Liver (tissue), 9 donors: ENCODE data around the gene HECTD2. TPM values are rescaled to one million over a fixed set of nuclear protein-coding genes. Genes with fewer than 3 reads are reported as not detected.
A peak's percentile ranks its signal among the peaks of the same experiment; 100 is the strongest.
"Not testable (repeated sequence)": the region's sequence is repeated elsewhere in the genome, so short reads cannot be mapped to it uniquely, and the experiment has no call there.

Experiments used
- DNase-seq: peaks from one replicate; pipeline ENCODE4 v3.0.0-alpha.2; 2017; ENCODE audit warnings: low spot score
- H3K27ac ChIP-seq, 2 donors: one replicate each; pipeline ENCODE4 v1.7.0; 2013; ENCODE audit warnings: inconsistent platforms in 2 of 2, low read length in 2 of 2, control low read depth in 1 of 2, low read depth in 1 of 2, mild to moderate bottlenecking in 1 of 2
- H3K27me3 ChIP-seq, 4 donors: one replicate each; pipeline versions ENCODE4 v1.6.1 to v1.7.0; 2013; ENCODE audit warnings: low read length in 3 of 4, inconsistent platforms in 1 of 4, mild to moderate bottlenecking in 1 of 4, moderate library complexity in 1 of 4; ENCODE audit not compliant: control insufficient read depth in 4 of 4, insufficient read depth in 4 of 4
- H3K36me3 ChIP-seq, 4 donors: one replicate each; pipeline versions ENCODE4 v1.6.1 to v1.7.0; 2013; ENCODE audit warnings: low read length in 3 of 4, mild to moderate bottlenecking in 3 of 4, low read depth in 1 of 4, moderate library complexity in 1 of 4; ENCODE audit not compliant: control insufficient read depth in 4 of 4, insufficient read depth in 3 of 4
- H3K4me1 ChIP-seq, 4 donors: one replicate each; pipeline versions ENCODE4 v1.6.1 to v1.7.0; 2013; ENCODE audit warnings: low read length in 3 of 4, mild to moderate bottlenecking in 3 of 4, moderate library complexity in 1 of 4; ENCODE audit not compliant: control insufficient read depth in 4 of 4, insufficient read depth in 4 of 4
- H3K4me3 ChIP-seq, 3 donors: one replicate each; pipeline versions ENCODE4 v1.6.1 to v1.7.0; 2013; ENCODE audit warnings: low read length in 3 of 3, control low read depth in 1 of 3, low read depth in 1 of 3, mild to moderate bottlenecking in 1 of 3
- H3K9ac ChIP-seq, 2 donors: one replicate each; pipeline ENCODE4 v1.7.0; 2013; ENCODE audit warnings: low read length in 2 of 2, mild to moderate bottlenecking in 2 of 2, moderate library complexity in 2 of 2, control low read depth in 1 of 2, low read depth in 1 of 2
- H3K9me3 ChIP-seq, 4 donors: one replicate each; pipeline versions ENCODE4 v1.6.1 to v1.7.0; 2013; ENCODE audit warnings: low read length in 3 of 4; ENCODE audit not compliant: control insufficient read depth in 4 of 4
- CTCF ChIP-seq: fragments of 150-350 bp; IDR thresholded peaks from 2 replicates; pipeline ENCODE4 v1.5.1; 2017; ENCODE audit warnings: improper control_type of control experiment, low read depth, low read length; ENCODE audit not compliant: missing input control
- EGR1 ChIP-seq, 2 donors: IDR thresholded peaks; 2 replicates each; pipeline ENCODE4 v1.6.1; 2016 to 2018; ENCODE audit warnings: antibody characterized with exemption in 2 of 2, low read depth in 2 of 2
- FOXA1 ChIP-seq: IDR thresholded peaks from 2 replicates; pipeline ENCODE4 v1.6.1; 2016; ENCODE audit warnings: antibody characterized with exemption
- FOXA2 ChIP-seq: IDR thresholded peaks from 2 replicates; pipeline ENCODE4 v1.6.1; 2016; ENCODE audit warnings: antibody characterized with exemption
- GABPA ChIP-seq, 2 donors: IDR thresholded peaks in 1 of 2; conservative IDR thresholded peaks in 1 of 2; 2 replicates each; pipeline ENCODE4 v1.6.1; 2016; ENCODE audit warnings: antibody characterized with exemption in 2 of 2, mild to moderate bottlenecking in 1 of 2, moderate library complexity in 1 of 2
- HNF4A ChIP-seq, 2 donors: conservative IDR thresholded peaks; 2 replicates each; pipeline ENCODE4 v1.6.1; 2016; ENCODE audit warnings: antibody characterized with exemption in 2 of 2, mild to moderate bottlenecking in 2 of 2
- HNF4G ChIP-seq: IDR thresholded peaks from 2 replicates; pipeline ENCODE4 v1.6.1; 2016; ENCODE audit warnings: antibody characterized with exemption
- JUND ChIP-seq, 2 donors: IDR thresholded peaks; 2 replicates each; pipeline ENCODE4 v1.6.1; 2016; ENCODE audit warnings: antibody characterized with exemption in 2 of 2
- NR2F2 ChIP-seq: IDR thresholded peaks from 2 replicates; pipeline ENCODE4 v1.6.1; 2016; ENCODE audit warnings: antibody characterized with exemption
- RAD21 ChIP-seq, 2 donors: IDR thresholded peaks; 2 replicates each; pipeline ENCODE4 v1.6.1; 2016; ENCODE audit warnings: antibody characterized with exemption in 2 of 2, mild to moderate bottlenecking in 2 of 2
- REST ChIP-seq: IDR thresholded peaks from 2 replicates; pipeline ENCODE4 v1.6.1; 2016; ENCODE audit warnings: antibody characterized with exemption, mild to moderate bottlenecking
- RXRA ChIP-seq, 2 donors: IDR thresholded peaks; 2 replicates each; pipeline ENCODE4 v1.6.1; 2017 to 2018; ENCODE audit warnings: antibody characterized with exemption in 2 of 2, mild to moderate bottlenecking in 1 of 2
- SP1 ChIP-seq: IDR thresholded peaks from 2 replicates; pipeline ENCODE4 v1.6.1; 2018; ENCODE audit warnings: antibody characterized with exemption, mild to moderate bottlenecking
- TAF1 ChIP-seq: conservative IDR thresholded peaks from 2 replicates; pipeline ENCODE4 v1.6.1; 2016; ENCODE audit warnings: antibody characterized with exemption, mild to moderate bottlenecking
- YY1 ChIP-seq: IDR thresholded peaks from 2 replicates; pipeline ENCODE4 v1.6.1; 2016; ENCODE audit warnings: antibody characterized with exemption, mild to moderate bottlenecking
- ZBTB33 ChIP-seq: IDR thresholded peaks from 2 replicates; pipeline ENCODE4 v1.6.1; 2016; ENCODE audit warnings: antibody characterized with exemption
- WGBS: extraction: QIAGEN DNeasy Blood & Tissue Kit; methylation state at CpG from one replicate; pipeline ENCODE4 v1.1.7; 2013; 5-methylcytosine and 5-hydroxymethylcytosine counted together
- polyA plus RNA-seq, 2 donors: library from polyadenylated mRNA; stranded (reverse) in 1 of 2; unstranded in 1 of 2; fragments of 200-250 nt in 1 of 2; fragments of >200 nt in 1 of 2; fragmentation: Nextera tagmentation in 1 of 2; extraction: Ambion mirVana in 1 of 2; gene quantifications; one replicate each; pipeline versions ENCODE4 v1.2.1 to v1.2.3, GENCODE V29; 2013 to 2015
- total RNA-seq, 2 donors: library from RNA; depleted of rRNA; stranded (reverse); fragments of >200 nt; gene quantifications; one replicate each; pipeline ENCODE4 v1.2.3, GENCODE V29; 2014
- TF ChIP-seq, protein P1 (sequence below): IDR thresholded peaks from 2 replicates; pipeline ENCODE4 v1.6.1; 2016; ENCODE audit warnings: antibody characterized with exemption
- TF ChIP-seq, protein P2 (sequence below): IDR thresholded peaks from 2 replicates; pipeline ENCODE4 v1.6.1; 2016; ENCODE audit warnings: antibody characterized with exemption
- donor health status: healthy.
- donor health status: healthy.
- donor health status: healthy.
- donor health status: healthy.
- donor health status: healthy.

The HECTD2 gene
- total and polyA plus RNA-seq, 4 donors = 1.0 to 5.0 (median 3.2) TPM

GRCh38 chr10:91369978-91370589, 40.1 kb upstream of the HECTD2 start:
- 62% methylated on average over 6 of the region's 6 CpGs for WGBS
- not testable (repeated sequence) for H3K27me3 ChIP-seq, H3K9ac ChIP-seq, H3K36me3 ChIP-seq, DNase-seq, H3K4me1 ChIP-seq, H3K4me3 ChIP-seq, H3K27ac ChIP-seq
- TF ChIP-seq RAD21 (IDR thresholded peaks at IDR 0.05) = peak; percentile 73 to 80
- TF ChIP-seq CTCF = peak; percentile 58
- peaks cover 0 to 12% (median 3%) of the 10 kb centered on the region in 4 donors for H3K9me3 ChIP-seq

DNA sequence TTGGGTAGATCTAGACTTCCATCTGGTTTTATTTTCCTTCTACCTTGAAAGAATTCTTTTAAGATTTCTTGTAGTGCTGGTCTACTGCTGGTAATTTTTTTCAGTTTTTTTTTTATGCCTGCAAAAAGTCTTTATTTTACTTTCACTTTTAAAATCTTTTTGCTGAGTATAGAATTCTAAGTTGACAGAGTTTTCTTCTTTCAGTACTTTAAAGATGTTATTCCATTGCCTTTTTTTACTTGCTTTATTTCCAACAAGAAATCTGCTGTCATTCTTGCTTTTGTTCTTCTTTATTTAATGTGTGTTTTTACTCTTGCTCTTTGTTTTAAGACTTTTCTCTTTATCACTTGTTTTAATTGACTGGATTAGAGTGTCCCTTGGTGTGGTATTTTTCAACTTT, 36.1 kb upstream of the HECTD2 start:
- no peaks in the 10 kb centered on the region for H3K27me3 ChIP-seq
- no peaks in the 10 kb centered on the region for H3K4me1 ChIP-seq
- no peak overlapping the region for H3K4me3 ChIP-seq
- H3K27ac ChIP-seq = no peak overlapping the region
- TF ChIP-seq JUND (IDR thresholded peaks at IDR 0.05) (no peak), EGR1 (IDR thresholded peaks at IDR 0.05; ENCODE audit: low read depth in 2 of 2) (no peak), ZBTB33 (no peak), SP1 (no peak), RAD21 (IDR thresholded peaks at IDR 0.05) (no peak), CTCF (no peak), YY1 (no peak), GABPA (IDR thresholded peaks at IDR 0.05 in 1 of 2, conservative IDR thresholded peaks at IDR 0.05 in 1 of 2) (no peak), RXRA (IDR thresholded peaks at IDR 0.05) (no peak), NR2F2 (no peak), HNF4A (conservative IDR thresholded peaks at IDR 0.05) (no peak), FOXA1 (no peak), HNF4G (no peak), FOXA2 (no peak), REST (no peak), TAF1 (no peak)
- TF ChIP-seq, protein P1, sequence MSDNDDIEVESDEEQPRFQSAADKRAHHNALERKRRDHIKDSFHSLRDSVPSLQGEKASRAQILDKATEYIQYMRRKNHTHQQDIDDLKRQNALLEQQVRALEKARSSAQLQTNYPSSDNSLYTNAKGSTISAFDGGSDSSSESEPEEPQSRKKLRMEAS = no peak
- TF ChIP-seq, protein P2, sequence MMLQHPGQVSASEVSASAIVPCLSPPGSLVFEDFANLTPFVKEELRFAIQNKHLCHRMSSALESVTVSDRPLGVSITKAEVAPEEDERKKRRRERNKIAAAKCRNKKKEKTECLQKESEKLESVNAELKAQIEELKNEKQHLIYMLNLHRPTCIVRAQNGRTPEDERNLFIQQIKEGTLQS = no peak
- no peak overlapping the region for H3K9ac ChIP-seq
- H3K9me3 ChIP-seq = peaks cover 3 to 20% (median 7%) of the 10 kb centered on the region in 4 donors
- no peaks in the 10 kb centered on the region for H3K36me3 ChIP-seq
- no peak for DNase-seq
